Embryonic facial prominence (tissue), 1 donor: ENCODE results near the gene TRAF7.

Experiments used
- DNase-seq: peaks from one replicate; pipeline ENCODE4 v3.0.0-alpha.2; 2016; ENCODE audit errors: extremely low spot score

The TRAF7 gene

GRCh38 chr16:2147981-2148671, 7.5 kb upstream of the TRAF7 start, which contains the start of gene RAB26:
TSS of gene RAB26 (plus strand) at chr16:2148625. CDS start at chr16:2148784, 159 bp downstream.
- DNase-seq, result no peak

- no peak for DNase-seq
Observed at GRCh38 chr16:2148714-2149629, 6.6 kb upstream of the TRAF7 start.

- no peak for DNase-seq
Observed at GRCh38 chr16:2149630-2150417, 5.8 kb upstream of the TRAF7 start.

GRCh38 chr16:2150418-2151187, 5.0 kb upstream of the TRAF7 start:
- no peak for DNase-seq

- no peak for DNase-seq
Observed at GRCh38 chr16:2151188-2152091, 4.1 kb upstream of the TRAF7 start.

- no peak for DNase-seq
Observed at GRCh38 chr16:2152695-2153506, 2.7 kb upstream of the TRAF7 start.

GRCh38 chr16:2154533-2155090, 970 bp upstream of the TRAF7 start:
- DNase-seq, result no peak

GRCh38 chr16:2155977-2156848, 631 bp downstream of the TRAF7 start:
- no peak for DNase-seq

- DNase-seq, result no peak
Observed at GRCh38 chr16:2156849-2157224, 1.3 kb downstream of the TRAF7 start.

- no peak for DNase-seq
Observed at GRCh38 chr16:2157480-2158261, 2.1 kb downstream of the TRAF7 start.

GRCh38 chr16:2158262-2158638, 2.7 kb downstream of the TRAF7 start:
- no peak for DNase-seq

- DNase-seq, result no peak
Observed at GRCh38 chr16:2159175-2159838, 3.7 kb downstream of the TRAF7 start.

- DNase-seq, result no peak
Observed at GRCh38 chr16:2160915-2161551, 5.5 kb downstream of the TRAF7 start.

GRCh38 chr16:2161911-2162310, 6.3 kb downstream of the TRAF7 start:
- no peak for DNase-seq

- DNase-seq, result no peak
Observed at GRCh38 chr16:2162676-2163118, 7.1 kb downstream of the TRAF7 start.

GRCh38 chr16:2163211-2163881, 7.8 kb downstream of the TRAF7 start:
- DNase-seq, result no peak
